ENCODE measurements around the gene PPFIBP2.

DNA sequence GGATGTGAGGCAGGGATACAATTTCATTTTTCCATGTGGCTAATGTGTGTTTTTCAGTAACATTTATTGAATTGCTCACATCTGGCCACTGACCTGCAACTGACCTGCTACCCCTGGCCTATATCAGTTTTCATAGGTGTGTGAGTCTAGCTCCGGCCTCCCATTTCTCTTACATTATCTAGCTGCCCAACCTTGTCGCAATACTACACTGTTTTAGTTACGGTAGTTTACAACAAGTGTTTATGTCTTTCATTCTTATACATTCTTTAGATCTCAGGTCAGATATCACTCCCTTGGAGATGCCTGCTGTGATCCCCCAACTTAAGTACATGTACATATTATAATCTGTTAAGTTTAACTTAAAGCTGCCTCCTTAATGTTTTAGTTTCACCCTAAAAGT is 161.8 kb downstream of the PPFIBP2 start:
- no peak for TF ChIP-seq CTCF (conservative IDR thresholded peaks at IDR 0.05)
- TF ChIP-seq EZH2 (IDR thresholded peaks at IDR 0.05; ENCODE audit: low read depth), result no peak
